Glutamatergic neuron (in vitro differentiated cells): ENCODE results near the gene PICK1. TPM values are rescaled to one million over a fixed set of nuclear protein-coding genes. Genes with fewer than 3 reads are reported as not detected.
"Not testable (repeated sequence)": the region's sequence is repeated elsewhere in the genome, so short reads cannot be mapped to it uniquely, and the experiment has no call there.

ENCODE experiments used
- DNase-seq: peaks from one replicate; pipeline ENCODE4 v3.0.0; 2022
- H3K27ac Mint-ChIP-seq: one replicate; pipeline ENCODE4 v1.8.0; 2020; ENCODE audit warnings: mild to moderate bottlenecking, mixed read lengths, inconsistent platforms; ENCODE audit not compliant: unreplicated experiment
- H3K27me3 Mint-ChIP-seq: one replicate; pipeline ENCODE4 v1.8.0; 2020; ENCODE audit warnings: mild to moderate bottlenecking, moderate library complexity, mixed read lengths, inconsistent platforms; ENCODE audit not compliant: unreplicated experiment
- H3K36me3 Mint-ChIP-seq: one replicate; pipeline ENCODE4 v1.8.0; 2020; ENCODE audit warnings: mild to moderate bottlenecking, mixed read lengths, inconsistent platforms; ENCODE audit not compliant: unreplicated experiment
- H3K4me1 Mint-ChIP-seq: one replicate; pipeline ENCODE4 v1.8.0; 2020; ENCODE audit warnings: mild to moderate bottlenecking, low read depth, mixed read lengths, inconsistent platforms; ENCODE audit not compliant: unreplicated experiment
- H3K4me3 Mint-ChIP-seq: one replicate; pipeline ENCODE4 v1.8.0; 2020; ENCODE audit warnings: mild to moderate bottlenecking, mixed read lengths, inconsistent platforms; ENCODE audit not compliant: unreplicated experiment
- H3K9me3 Mint-ChIP-seq: one replicate; pipeline ENCODE4 v1.8.0; 2020; ENCODE audit warnings: mild to moderate bottlenecking, moderate library complexity, mixed read lengths, inconsistent platforms; ENCODE audit not compliant: unreplicated experiment
- CTCF ChIP-seq: fragments of 200-600 bp; sonication (generic); IDR thresholded peaks from one replicate; pipeline ENCODE4 v1.5.0; 2021; ENCODE audit not compliant: partially characterized antibody, unreplicated experiment
- total RNA-seq: library from RNA; stranded (reverse); fragmentation: NEBNext Ultra II Directional; extraction: Animal tissue kit (Norgen Biotek cat#: 25700); gene quantifications from one replicate; pipeline ENCODE4 v1.2.1, GENCODE V29; 2021; ENCODE audit not compliant: unreplicated experiment

Gene PICK1
- total RNA-seq, 1 donor from 2014 or later = 44.8 TPM

GRCh38 chr22:38077595-38077994, 20.4 kb downstream of the PICK1 start:
- Mint-ChIP-seq H3K4me1 (peaks cover 4% of the 10 kb centered on the region), H3K27me3 (peaks cover 8% of the 10 kb centered on the region), H3K36me3 (no peaks in the 10 kb centered on the region), H3K9me3 (peaks cover 5% of the 10 kb centered on the region), H3K27ac (no peak overlapping the region), H3K4me3 (no peak overlapping the region)
- TF ChIP-seq CTCF = no peak
- DNase-seq = no peak

DNA sequence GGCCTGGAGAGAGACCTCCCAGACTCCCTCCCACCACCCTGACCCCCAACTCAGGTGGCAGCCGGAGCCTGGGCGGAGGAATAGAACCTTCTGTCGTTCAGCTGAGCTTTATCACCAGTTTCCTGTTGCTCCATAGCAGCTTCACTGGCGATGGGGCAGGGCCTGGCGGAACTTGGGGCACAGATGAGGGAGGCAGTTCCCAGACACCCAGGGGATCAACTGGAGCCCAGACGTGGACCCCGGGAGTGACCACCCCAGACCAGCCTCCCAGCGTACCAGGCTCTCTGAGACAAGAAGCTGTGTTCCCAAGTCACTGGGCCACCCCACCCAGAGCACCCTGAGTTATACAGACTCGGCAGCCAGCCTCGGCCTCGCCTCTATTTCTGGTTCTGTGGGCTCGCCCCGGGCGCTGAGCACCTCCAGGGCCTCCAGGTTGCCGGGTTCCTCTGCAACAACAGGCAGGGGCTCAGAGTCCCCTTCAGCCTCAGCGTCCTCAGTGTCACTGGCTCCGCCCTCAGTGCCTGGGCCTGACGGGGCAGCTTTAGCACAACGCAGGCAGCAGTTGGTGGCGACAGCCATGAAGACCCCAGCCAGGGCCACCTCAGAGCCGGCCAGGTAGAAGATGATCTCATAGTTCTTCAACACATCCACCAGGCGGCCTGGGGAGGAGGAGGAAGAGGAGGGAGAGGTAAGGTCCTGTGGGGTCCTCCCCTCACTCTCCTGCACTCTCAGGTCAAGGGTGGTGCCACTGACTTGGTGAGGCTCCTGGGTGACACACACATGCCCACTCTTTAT, 21.0 kb downstream of the PICK1 start:
- no peak overlapping the region for H3K27ac Mint-ChIP-seq
- peaks cover 5% of the 10 kb centered on the region for H3K9me3 Mint-ChIP-seq
- TF ChIP-seq CTCF = no peak
- H3K4me3 Mint-ChIP-seq = no peak overlapping the region
- DNase-seq = no peak
- H3K4me1 Mint-ChIP-seq = peaks cover 2% of the 10 kb centered on the region
- no peaks in the 10 kb centered on the region for H3K36me3 Mint-ChIP-seq
- H3K27me3 Mint-ChIP-seq = peaks cover 3% of the 10 kb centered on the region

- not testable (repeated sequence) for H3K27ac Mint-ChIP-seq, H3K36me3 Mint-ChIP-seq, H3K4me1 Mint-ChIP-seq, H3K4me3 Mint-ChIP-seq, H3K9me3 Mint-ChIP-seq, H3K27me3 Mint-ChIP-seq, DNase-seq
Observed at GRCh38 chr22:38079208-38079607, 22.0 kb downstream of the PICK1 start.

GRCh38 chr22:38079804-38080203, 22.6 kb downstream of the PICK1 start:
- no peak for DNase-seq
- Mint-ChIP-seq H3K4me1 (no peaks in the 10 kb centered on the region), H3K27me3 (peaks cover 1% of the 10 kb centered on the region), H3K9me3 (peaks cover 5% of the 10 kb centered on the region), H3K4me3 (no peak overlapping the region), H3K36me3 (no peaks in the 10 kb centered on the region), H3K27ac (peak overlapping the region; percentile 34)
- TF ChIP-seq CTCF = no peak

GRCh38 chr22:38080474-38080849, 23.3 kb downstream of the PICK1 start:
- Mint-ChIP-seq H3K9me3 (peaks cover 5% of the 10 kb centered on the region), H3K27me3 (peaks cover 1% of the 10 kb centered on the region), H3K36me3 (no peaks in the 10 kb centered on the region), H3K27ac (no peak overlapping the region), H3K4me1 (no peaks in the 10 kb centered on the region), H3K4me3 (no peak overlapping the region)
- TF ChIP-seq CTCF = no peak
- DNase-seq = no peak
